GM18909 (cell line): ENCODE measurements around the gene ZFYVE27.
A peak's percentile ranks its signal among the peaks of the same experiment; 100 is the strongest.

Experiments
- ATAC-seq: cut with Tn5 transposase; IDR thresholded peaks from one replicate; pipeline ENCODE4 v1.9.1; 2021; ENCODE audit warnings: mild to moderate bottlenecking; ENCODE audit not compliant: unreplicated experiment, poor library complexity

ZFYVE27 gene

DNA sequence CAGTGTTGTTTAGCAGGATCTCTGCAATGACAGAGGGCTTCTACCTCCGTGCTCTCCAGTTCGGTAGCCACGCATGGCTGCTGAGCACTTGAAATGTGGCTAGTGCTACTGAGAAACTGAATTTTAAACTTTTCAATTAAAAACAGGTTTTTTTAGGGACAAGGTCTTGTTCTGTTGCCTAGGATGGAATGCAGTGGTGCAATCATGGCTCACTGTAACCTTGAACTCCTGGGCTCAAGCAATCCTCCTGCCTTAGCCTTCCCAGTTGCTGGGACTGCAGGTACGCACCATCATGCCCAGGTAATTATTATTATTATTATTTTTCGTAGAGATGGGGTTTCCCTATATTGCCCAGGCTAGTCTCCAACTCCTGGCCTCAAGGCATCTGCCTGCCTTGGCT is 48.3 kb downstream of the ZFYVE27 start:
- ATAC-seq, result no peak

- ATAC-seq, result no peak
Observed at GRCh38 chr10:97785731-97786130, 48.8 kb downstream of the ZFYVE27 start.

DNA sequence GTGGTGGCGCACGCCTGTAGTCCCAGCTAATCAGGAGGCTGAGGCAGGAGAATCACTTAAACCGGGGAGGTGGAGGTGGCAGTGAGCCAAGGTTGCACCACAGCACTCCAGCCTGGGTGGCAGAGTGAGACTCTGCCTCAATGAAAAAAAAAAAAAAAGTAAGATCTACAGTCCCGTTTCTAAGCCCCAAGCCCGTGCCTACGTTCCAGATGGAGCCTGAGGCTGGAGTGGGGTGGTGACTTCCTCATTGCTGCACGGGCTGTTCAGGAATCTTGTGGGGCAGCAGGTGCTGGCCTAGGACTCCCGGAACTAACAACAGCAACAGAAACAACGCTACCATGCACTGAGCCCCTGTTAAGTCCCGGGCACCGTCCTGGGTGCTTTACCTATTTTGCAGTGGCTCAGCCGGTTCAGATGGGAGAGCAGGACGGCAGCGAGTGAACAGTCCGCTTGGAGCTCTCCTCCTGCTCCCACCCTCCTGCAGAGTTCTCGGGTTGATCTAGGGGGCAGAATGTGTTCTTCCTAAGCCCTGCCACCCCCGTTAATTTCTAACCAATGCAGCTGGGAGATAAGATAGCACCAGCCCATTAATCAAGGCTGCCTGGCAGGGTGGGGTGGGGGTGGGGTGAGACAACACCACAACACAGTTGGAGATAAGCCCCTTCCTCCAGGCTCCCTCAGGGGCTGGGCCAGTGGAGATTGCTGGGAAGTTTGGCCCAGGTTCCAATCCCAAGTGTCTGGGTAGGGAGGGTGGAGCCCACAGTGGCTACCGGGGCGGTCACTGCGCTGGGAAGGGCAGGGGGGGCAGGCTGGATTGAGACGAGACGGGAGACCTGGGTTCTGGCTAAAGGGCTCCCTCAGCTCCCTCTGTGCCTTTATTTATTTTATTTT is 51.9 kb downstream of the ZFYVE27 start:
- no peak for ATAC-seq

DNA sequence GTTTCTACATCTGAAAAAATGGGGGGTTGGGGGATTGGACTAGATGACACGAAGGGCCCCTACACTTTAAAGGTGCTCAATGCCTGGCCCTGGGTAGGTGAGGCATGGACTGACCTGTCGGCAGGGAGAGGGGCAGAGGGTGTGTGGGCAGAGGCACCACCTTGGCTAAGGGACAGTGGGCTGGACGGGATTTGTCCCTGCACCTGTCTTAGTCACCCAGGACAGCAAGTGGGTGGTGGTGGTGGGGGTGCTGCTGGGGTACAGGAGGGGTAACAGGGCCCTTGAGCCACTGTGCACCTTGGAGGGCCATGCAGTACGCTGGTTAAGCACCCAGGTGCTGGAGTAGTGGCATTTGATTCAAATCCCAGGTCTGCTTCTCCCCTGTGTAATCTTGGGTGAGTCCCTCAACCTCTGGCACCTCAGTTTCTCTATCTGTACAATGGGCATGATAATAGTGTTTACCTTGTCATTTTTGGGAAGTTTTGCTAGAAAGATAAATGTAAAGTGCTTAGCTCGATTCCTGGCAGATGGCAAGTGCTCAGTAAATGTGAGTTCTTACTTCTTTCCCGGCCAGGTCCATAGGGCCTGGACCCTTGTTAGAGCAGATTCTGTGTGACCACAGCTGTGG is 53.0 kb downstream of the ZFYVE27 start:
- no peak for ATAC-seq

DNA sequence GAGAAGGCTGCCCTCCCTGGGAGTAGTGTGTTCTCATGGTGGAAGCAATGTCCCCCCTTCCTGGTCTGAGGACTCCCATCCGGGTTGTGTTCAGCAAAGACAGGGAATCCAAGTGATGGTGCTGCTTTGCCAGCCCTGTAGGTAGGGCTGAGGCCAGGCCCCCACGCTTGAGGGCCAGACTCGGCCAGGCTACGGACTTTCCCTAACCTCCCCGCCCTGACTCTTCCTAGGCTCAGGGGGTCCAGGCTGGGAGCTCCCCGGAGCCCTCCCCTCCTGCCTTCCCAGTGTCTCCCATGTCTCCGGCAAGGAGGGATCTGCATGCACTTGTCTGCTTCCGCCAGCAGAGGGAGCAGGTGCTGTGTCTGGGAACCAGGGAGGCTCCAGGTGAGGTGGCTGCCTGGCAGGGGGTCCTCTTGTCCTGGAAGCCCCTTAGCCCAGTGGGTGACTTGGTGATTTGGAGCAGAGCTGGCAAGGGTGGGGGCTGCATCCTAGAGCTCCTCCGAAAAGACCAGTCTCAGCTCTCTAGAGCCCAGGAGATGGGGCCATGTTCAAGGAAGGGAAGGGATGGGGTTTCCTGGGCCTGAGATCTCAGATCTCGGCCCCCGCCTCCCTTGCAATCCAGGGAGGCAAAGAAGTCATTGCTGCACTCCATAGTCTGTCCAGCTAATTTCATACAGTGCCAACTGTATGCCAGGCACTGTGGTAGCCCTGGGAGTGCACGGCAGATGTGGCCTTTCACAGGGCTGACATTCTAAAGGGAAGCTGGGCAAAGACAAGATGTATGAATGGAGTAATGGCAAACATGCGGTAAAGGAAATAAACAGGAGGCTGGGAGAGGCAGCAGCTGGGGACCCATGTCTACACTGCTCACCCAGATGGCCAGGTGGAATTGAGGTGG is 55.1 kb downstream of the ZFYVE27 start:
- peak; percentile 63 for ATAC-seq

DNA sequence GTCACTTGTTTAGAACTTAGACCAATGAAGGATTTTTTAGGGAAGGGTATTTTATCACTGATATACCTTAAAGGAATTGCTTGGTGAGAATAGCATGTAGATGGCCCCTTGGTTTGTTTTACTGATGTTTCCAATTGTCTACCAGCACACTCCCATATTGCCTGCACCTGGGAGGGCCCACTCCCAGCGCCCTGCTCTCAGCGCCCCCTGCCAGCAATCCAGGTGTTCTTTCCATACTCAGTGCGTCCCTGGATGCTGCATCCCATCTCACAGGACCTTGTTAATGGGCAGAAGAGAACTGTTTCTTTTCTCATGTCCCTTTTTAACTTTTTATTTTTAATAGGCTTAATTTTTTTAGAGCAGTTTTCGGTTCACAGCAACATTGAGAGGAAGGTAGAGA is 59.0 kb downstream of the ZFYVE27 start:
- ATAC-seq, result no peak

GRCh38 chr10:97796651-97797050 is 59.7 kb downstream of the ZFYVE27 start:
- no peak for ATAC-seq

DNA sequence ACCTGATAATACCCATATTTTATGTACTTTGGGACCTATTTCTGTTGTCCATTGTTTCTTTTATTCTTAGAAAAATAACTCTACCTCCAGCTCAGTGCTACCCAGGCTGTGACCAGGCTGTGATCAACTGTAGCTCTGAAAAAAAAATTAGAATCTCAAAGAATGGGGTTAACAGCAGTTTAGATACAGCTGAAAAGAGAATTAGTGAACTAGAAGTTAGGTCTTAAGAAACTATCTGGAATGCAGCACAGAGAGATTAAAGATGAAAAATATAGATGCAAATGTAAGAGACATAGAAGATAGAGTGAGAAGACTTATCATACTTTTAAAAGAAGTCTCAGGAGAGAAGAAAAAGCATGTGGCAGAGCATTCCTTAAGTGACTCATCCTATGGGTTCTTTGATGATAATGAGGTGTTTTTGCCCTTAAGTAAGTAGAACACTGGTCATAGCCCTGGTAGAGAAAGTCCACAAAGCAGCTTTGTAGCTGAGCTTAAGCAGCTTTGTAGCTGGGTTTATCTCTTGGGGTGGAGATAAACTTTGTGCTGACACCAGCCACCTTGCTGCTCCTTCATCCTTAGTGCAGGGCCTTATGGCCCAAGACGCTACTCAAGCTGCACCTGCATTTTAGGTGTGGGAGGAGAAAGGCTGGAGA is 62.2 kb downstream of the ZFYVE27 start:
- no peak for ATAC-seq

GRCh38 chr10:97800474-97800873 is 63.5 kb downstream of the ZFYVE27 start:
- ATAC-seq, result no peak

DNA sequence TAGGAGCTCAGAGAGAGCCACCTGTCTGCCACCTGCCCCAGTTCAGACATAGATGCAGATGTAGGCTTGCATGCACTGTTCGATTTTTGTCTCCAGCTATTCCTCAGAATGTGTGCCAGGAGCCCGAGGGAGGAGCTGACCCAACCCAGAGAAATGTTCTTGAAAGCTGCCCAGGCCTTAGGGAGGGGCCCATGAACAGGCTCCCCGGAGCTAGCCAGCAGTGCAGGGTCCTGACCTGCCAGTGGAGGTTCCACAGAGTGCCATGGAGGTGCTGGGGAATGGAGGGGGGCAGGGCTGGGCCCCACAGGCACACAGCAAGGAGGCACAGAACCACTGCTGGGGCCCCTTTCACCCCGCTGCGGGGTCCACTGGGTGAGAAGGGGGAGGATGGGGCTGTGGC is 64.5 kb downstream of the ZFYVE27 start:
- ATAC-seq, result no peak

- ATAC-seq, result no peak
Observed at GRCh38 chr10:97805096-97805884, 68.4 kb downstream of the ZFYVE27 start.

DNA sequence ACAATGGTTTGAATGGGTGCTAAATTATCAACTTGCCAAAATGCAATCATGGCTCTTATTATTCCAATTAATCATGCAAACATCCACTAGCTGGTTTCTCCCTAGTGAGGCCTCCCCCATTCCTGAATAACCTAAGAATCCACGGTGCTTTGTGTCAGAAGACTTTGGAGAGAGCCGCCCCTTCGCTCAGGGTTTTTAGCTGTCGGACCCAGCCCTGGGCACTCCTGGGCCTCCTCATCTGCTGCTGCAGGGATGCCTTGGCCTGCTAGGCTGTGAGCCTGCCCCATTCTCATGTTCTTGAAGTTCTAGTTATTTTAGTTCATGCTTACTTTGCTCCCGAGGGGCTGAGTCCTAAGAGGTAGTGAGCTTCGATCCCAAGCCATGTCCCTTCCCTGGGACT is 69.0 kb downstream of the ZFYVE27 start:
- no peak for ATAC-seq

DNA sequence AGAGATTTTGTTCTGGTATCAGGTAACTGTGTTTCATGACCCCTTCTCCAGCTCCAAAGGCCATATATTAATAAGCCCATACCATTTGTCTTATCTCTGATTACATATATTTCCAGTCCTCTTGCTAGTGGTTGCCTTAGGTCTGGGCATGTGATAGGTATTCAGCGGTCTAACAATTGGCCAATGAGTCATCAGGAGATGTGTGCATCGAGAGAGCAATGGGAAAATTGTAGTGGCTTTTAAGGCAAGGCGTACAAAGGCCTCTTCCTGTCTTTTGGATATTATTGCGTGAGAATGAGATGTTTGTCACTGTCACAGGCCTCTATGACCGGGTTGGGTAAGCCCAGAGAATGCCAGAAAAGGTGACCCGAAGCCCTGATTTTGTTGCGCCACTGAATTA is 73.5 kb downstream of the ZFYVE27 start:
- ATAC-seq, result no peak
